Mammary epithelial cell (primary cell): Measurements from ENCODE around the gene FMN1.

Experiments used
- EZH2 ChIP-seq: IDR thresholded peaks from 2 replicates; pipeline ENCODE4 v1.6.1; 2012; ENCODE audit warnings: low read length, inconsistent platforms, borderline replicate concordance
- TF ChIP-seq, protein P1 (sequence below), 2 donors: IDR thresholded peaks in 1 of 2; conservative IDR thresholded peaks in 1 of 2; 2 replicates each; pipeline ENCODE4 v1.5.1; 2011 to 2012; ENCODE audit warnings: inconsistent platforms in 2 of 2, low read length in 2 of 2, mild to moderate bottlenecking in 2 of 2, control low read depth in 1 of 2, low read depth in 1 of 2; ENCODE audit not compliant: insufficient read depth in 1 of 2; ENCODE audit errors: extremely low read depth in 1 of 2

DNA sequence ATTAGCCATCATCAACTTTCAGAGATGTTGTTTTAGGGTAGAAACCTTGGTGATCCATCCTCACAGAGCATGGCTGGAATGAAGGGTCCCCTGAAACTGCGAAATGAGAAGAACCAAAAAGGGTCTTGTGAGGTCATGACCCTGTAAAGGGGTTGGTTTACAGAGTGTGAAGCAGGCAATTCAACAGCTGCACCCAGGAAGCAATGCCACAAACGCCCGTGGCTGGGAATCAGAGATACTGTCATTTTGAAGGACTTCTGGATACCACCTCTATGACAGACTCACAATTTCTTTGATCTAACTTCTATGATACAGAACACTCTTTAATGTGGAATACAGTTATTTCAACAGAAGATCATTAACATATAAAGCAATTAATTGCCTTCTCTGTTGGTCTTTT, 397.7 kb downstream of the FMN1 start:
- TF ChIP-seq, protein P1, sequence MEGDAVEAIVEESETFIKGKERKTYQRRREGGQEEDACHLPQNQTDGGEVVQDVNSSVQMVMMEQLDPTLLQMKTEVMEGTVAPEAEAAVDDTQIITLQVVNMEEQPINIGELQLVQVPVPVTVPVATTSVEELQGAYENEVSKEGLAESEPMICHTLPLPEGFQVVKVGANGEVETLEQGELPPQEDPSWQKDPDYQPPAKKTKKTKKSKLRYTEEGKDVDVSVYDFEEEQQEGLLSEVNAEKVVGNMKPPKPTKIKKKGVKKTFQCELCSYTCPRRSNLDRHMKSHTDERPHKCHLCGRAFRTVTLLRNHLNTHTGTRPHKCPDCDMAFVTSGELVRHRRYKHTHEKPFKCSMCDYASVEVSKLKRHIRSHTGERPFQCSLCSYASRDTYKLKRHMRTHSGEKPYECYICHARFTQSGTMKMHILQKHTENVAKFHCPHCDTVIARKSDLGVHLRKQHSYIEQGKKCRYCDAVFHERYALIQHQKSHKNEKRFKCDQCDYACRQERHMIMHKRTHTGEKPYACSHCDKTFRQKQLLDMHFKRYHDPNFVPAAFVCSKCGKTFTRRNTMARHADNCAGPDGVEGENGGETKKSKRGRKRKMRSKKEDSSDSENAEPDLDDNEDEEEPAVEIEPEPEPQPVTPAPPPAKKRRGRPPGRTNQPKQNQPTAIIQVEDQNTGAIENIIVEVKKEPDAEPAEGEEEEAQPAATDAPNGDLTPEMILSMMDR (conservative IDR thresholded peaks at IDR 0.05 in 1 of 2, IDR thresholded peaks at IDR 0.05 in 1 of 2; ENCODE audit: extremely low read depth in 1 of 2, insufficient read depth in 1 of 2, low read depth in 1 of 2, low read length in 2 of 2): no peak
- no peak for TF ChIP-seq EZH2
